HG02642 (cell line): Measurements from ENCODE around the gene CPTP.

ENCODE experiments used
- ATAC-seq: cut with Tn5 transposase; IDR thresholded peaks from one replicate; pipeline ENCODE4 v1.9.1; 2021; ENCODE audit warnings: mild to moderate bottlenecking; ENCODE audit not compliant: unreplicated experiment, poor library complexity

The CPTP gene

GRCh38 chr1:1345860-1346500 lies 21.4 kb downstream of the CPTP start:
- ATAC-seq, result no peak

GRCh38 chr1:1346501-1346890 lies 21.9 kb downstream of the CPTP start:
- no peak for ATAC-seq

GRCh38 chr1:1347026-1347595 lies 22.5 kb downstream of the CPTP start:
- no peak for ATAC-seq

- ATAC-seq, result no peak
Measured at GRCh38 chr1:1347663-1348419, 23.2 kb downstream of the CPTP start.

GRCh38 chr1:1348420-1349255 lies 24.0 kb downstream of the CPTP start:
- ATAC-seq, result peak; percentile 30

GRCh38 chr1:1349256-1350012 lies 24.8 kb downstream of the CPTP start, which contains the start of gene DVL1:
DVL1 (minus strand) TSS chr1:1349418; CDS start chr1:1349065, 353 bp downstream.
- ATAC-seq, result peak; percentile 70

- ATAC-seq, result no peak
Measured at GRCh38 chr1:1351511-1352427, 27.2 kb downstream of the CPTP start.

- ATAC-seq, result no peak
Measured at GRCh38 chr1:1352786-1353388, 28.3 kb downstream of the CPTP start.

- no peak for ATAC-seq
Measured at GRCh38 chr1:1353389-1354151, 29.0 kb downstream of the CPTP start.

- no peak for ATAC-seq
Measured at GRCh38 chr1:1354271-1355247, 30.0 kb downstream of the CPTP start.

GRCh38 chr1:1355416-1355815 lies 30.8 kb downstream of the CPTP start:
- ATAC-seq, result no peak

GRCh38 chr1:1356166-1356795 lies 31.7 kb downstream of the CPTP start:
- no peak for ATAC-seq

GRCh38 chr1:1356796-1357401 lies 32.3 kb downstream of the CPTP start:
- no peak for ATAC-seq

GRCh38 chr1:1357871-1358432 lies 33.4 kb downstream of the CPTP start:
- no peak for ATAC-seq

- ATAC-seq, result no peak
Measured at GRCh38 chr1:1358433-1359271, 34.0 kb downstream of the CPTP start, which contains the start of gene MXRA8. MXRA8 (minus strand) TSS chr1:1358555; CDS start chr1:1358504, 51 bp downstream.
